Glutamatergic neuron (in vitro differentiated cells): ENCODE measurements around the gene ARID5A. TPM values are rescaled to one million over a fixed set of nuclear protein-coding genes. Genes with fewer than 3 reads are reported as not detected.

ENCODE experiments used
- DNase-seq: peaks from one replicate; pipeline ENCODE4 v3.0.0; 2022
- H3K27ac Mint-ChIP-seq: one replicate; pipeline ENCODE4 v1.8.0; 2020; ENCODE audit warnings: mild to moderate bottlenecking, mixed read lengths, inconsistent platforms; ENCODE audit not compliant: unreplicated experiment
- H3K27me3 Mint-ChIP-seq: one replicate; pipeline ENCODE4 v1.8.0; 2020; ENCODE audit warnings: mild to moderate bottlenecking, moderate library complexity, mixed read lengths, inconsistent platforms; ENCODE audit not compliant: unreplicated experiment
- H3K36me3 Mint-ChIP-seq: one replicate; pipeline ENCODE4 v1.8.0; 2020; ENCODE audit warnings: mild to moderate bottlenecking, mixed read lengths, inconsistent platforms; ENCODE audit not compliant: unreplicated experiment
- H3K4me1 Mint-ChIP-seq: one replicate; pipeline ENCODE4 v1.8.0; 2020; ENCODE audit warnings: mild to moderate bottlenecking, low read depth, mixed read lengths, inconsistent platforms; ENCODE audit not compliant: unreplicated experiment
- H3K4me3 Mint-ChIP-seq: one replicate; pipeline ENCODE4 v1.8.0; 2020; ENCODE audit warnings: mild to moderate bottlenecking, mixed read lengths, inconsistent platforms; ENCODE audit not compliant: unreplicated experiment
- H3K9me3 Mint-ChIP-seq: one replicate; pipeline ENCODE4 v1.8.0; 2020; ENCODE audit warnings: mild to moderate bottlenecking, moderate library complexity, mixed read lengths, inconsistent platforms; ENCODE audit not compliant: unreplicated experiment
- total RNA-seq: library from RNA; stranded (reverse); fragmentation: NEBNext Ultra II Directional; extraction: Animal tissue kit (Norgen Biotek cat#: 25700); gene quantifications from one replicate; pipeline ENCODE4 v1.2.1, GENCODE V29; 2021; ENCODE audit not compliant: unreplicated experiment
- TF ChIP-seq, protein P1 (sequence below): fragments of 200-600 bp; sonication (generic); IDR thresholded peaks from one replicate; pipeline ENCODE4 v1.5.0; 2021; ENCODE audit not compliant: partially characterized antibody, unreplicated experiment

The ARID5A gene
- total RNA-seq, 1 donor from 2014 or later, result 3.5 TPM

GRCh38 chr2:96547203-96547641 is 10.7 kb downstream of the ARID5A start:
- TF ChIP-seq, protein P1, sequence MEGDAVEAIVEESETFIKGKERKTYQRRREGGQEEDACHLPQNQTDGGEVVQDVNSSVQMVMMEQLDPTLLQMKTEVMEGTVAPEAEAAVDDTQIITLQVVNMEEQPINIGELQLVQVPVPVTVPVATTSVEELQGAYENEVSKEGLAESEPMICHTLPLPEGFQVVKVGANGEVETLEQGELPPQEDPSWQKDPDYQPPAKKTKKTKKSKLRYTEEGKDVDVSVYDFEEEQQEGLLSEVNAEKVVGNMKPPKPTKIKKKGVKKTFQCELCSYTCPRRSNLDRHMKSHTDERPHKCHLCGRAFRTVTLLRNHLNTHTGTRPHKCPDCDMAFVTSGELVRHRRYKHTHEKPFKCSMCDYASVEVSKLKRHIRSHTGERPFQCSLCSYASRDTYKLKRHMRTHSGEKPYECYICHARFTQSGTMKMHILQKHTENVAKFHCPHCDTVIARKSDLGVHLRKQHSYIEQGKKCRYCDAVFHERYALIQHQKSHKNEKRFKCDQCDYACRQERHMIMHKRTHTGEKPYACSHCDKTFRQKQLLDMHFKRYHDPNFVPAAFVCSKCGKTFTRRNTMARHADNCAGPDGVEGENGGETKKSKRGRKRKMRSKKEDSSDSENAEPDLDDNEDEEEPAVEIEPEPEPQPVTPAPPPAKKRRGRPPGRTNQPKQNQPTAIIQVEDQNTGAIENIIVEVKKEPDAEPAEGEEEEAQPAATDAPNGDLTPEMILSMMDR, result no peak
- Mint-ChIP-seq H3K9me3 (peaks cover 5% of the 10 kb centered on the region), H3K36me3 (peaks cover 7% of the 10 kb centered on the region), H3K27ac (no peak overlapping the region), H3K4me3 (no peak overlapping the region), H3K27me3 (peaks cover 14% of the 10 kb centered on the region), H3K4me1 (no peaks in the 10 kb centered on the region)
- no peak for DNase-seq

DNA sequence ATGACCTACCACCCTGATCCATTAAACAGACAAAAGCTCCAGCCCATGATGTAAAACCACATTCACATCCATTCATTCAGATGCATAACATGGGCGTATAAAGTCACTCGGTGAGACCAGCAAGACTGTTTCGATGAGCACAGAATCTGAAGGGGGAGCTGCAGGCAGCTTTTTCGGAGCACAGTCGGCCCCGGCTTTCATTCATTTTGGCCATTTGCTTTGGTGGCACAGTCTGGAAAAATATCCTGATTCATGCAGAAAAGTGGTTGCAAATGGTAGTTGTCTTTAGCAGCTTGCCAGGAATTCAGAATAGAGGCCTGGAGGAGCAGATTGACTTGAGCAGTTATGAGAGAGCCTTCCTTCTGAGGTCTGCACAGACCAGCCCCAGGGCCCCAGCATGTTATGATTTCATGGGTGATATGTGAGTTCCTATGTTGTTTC is 11.2 kb downstream of the ARID5A start:
- H3K36me3 Mint-ChIP-seq, result peaks cover 7% of the 10 kb centered on the region
- no peaks in the 10 kb centered on the region for H3K4me1 Mint-ChIP-seq
- no peak overlapping the region for H3K4me3 Mint-ChIP-seq
- peaks cover 5% of the 10 kb centered on the region for H3K9me3 Mint-ChIP-seq
- peaks cover 14% of the 10 kb centered on the region for H3K27me3 Mint-ChIP-seq
- TF ChIP-seq, protein P1, result no peak
- DNase-seq, result no peak
- peak overlapping the region; percentile 22 for H3K27ac Mint-ChIP-seq

DNA sequence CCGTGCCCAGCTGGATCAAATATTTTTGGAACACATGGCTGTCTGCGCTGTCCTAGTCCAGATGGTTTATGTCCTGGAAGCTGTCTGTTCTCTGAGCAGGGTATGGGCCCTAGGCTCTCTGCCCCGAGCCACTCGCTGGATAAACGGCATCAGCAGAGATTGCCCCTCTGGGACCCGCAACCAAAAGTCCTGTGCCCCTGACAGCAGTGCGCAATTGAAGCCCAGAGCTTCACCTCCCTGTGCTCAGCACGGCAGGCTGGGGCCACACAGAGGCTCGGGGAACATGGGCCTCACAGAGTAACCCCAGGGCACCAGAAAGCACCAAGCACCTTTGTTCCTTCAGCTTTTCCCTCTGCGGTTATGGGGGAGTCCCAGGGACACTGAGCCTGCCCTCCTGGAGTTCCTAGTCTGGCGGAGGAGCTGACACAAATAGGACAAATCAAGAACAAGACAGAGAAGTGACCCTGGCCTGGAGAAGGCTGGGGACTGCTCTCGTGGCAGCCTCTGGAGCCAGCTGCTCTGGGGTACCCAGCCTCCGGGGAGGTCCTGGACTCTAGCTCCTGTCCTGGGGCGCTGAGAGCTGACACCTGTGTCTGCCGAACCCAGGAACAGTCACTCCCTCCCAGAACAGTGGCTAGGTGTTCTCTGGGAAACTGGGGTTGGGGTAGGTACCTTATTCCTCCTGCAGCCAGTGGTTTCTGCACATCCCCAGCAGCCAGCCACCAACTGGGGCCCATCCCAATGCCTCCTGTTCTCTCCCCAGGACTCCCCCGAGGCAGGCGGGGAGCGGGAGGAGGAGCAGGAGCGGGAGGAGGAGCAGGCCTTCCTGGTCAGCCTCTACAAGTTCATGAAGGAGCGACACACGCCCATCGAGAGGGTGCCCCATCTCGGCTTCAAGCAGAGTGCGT is 12.3 kb downstream of the ARID5A start:
- Mint-ChIP-seq H3K27me3 (peaks cover 10% of the 10 kb centered on the region), H3K9me3 (peaks cover 5% of the 10 kb centered on the region)

DNA sequence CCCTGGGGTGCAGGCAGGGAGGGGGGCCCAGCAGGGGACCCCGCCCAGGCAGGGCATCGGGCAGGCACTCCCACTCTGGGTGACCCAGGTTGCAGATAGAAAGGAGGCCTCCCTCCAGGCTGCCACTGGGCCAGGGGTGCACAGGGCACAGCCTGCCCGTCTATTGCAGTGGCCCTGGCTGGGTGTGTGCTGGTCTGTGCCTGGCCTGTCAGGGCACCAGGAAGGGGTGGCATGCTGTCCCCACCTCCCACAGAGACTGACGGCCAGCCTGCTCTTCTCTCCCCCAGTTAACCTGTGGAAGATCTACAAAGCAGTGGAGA is 12.9 kb downstream of the ARID5A start:
- Mint-ChIP-seq H3K27ac (no peak overlapping the region), H3K9me3 (peaks cover 5% of the 10 kb centered on the region), H3K36me3 (peaks cover 4% of the 10 kb centered on the region), H3K4me1 (no peaks in the 10 kb centered on the region), H3K4me3 (no peak overlapping the region), H3K27me3 (peaks cover 10% of the 10 kb centered on the region)
- DNase-seq, result no peak
- TF ChIP-seq, protein P1, result no peak

More for the DNA sequence above, 12.3 kb downstream of the ARID5A start:
- no peaks in the 10 kb centered on the region for H3K4me1 Mint-ChIP-seq
- DNase-seq, result no peak
- H3K27ac Mint-ChIP-seq, result no peak overlapping the region
- TF ChIP-seq, protein P1, result no peak
- H3K36me3 Mint-ChIP-seq, result peaks cover 7% of the 10 kb centered on the region
- no peak overlapping the region for H3K4me3 Mint-ChIP-seq

GRCh38 chr2:96549967-96550786 is 13.6 kb downstream of the ARID5A start:
- H3K36me3 Mint-ChIP-seq, result no peaks in the 10 kb centered on the region
- H3K27me3 Mint-ChIP-seq, result peaks cover 10% of the 10 kb centered on the region
- H3K27ac Mint-ChIP-seq, result peak overlapping the region; percentile 52
- TF ChIP-seq, protein P1, result peak; percentile 88
- no peaks in the 10 kb centered on the region for H3K4me1 Mint-ChIP-seq
- peak; percentile 70 for DNase-seq
- H3K4me3 Mint-ChIP-seq, result no peak overlapping the region
- H3K9me3 Mint-ChIP-seq, result peaks cover 5% of the 10 kb centered on the region
